NCI-H2196 (cell line): ENCODE results near the gene TRAK1.

ENCODE experiments used
- DNase-seq: peaks from one replicate; lab custom pipeline; 2025; ENCODE audit not compliant: unreplicated experiment; lab: John Stamatoyannopoulos, UW

The TRAK1 gene

GRCh38 chr3:42066516-42067181 is 24.5 kb upstream of the TRAK1 start:
- no peak for DNase-seq

- no peak for DNase-seq
Observed at GRCh38 chr3:42067326-42067725, 23.8 kb upstream of the TRAK1 start.

GRCh38 chr3:42068303-42069088 is 22.7 kb upstream of the TRAK1 start:
- DNase-seq, result no peak

- DNase-seq, result no peak
Observed at GRCh38 chr3:42070089-42070488, 21.1 kb upstream of the TRAK1 start.

- DNase-seq, result no peak
Observed at GRCh38 chr3:42070524-42070923, 20.6 kb upstream of the TRAK1 start.

GRCh38 chr3:42071904-42072812 is 19.0 kb upstream of the TRAK1 start:
- DNase-seq, result peak; percentile 73

GRCh38 chr3:42072831-42073301 is 18.3 kb upstream of the TRAK1 start:
- DNase-seq, result no peak

- DNase-seq, result no peak
Observed at GRCh38 chr3:42077785-42078184, 13.4 kb upstream of the TRAK1 start.

- DNase-seq, result no peak
Observed at GRCh38 chr3:42078677-42079076, 12.5 kb upstream of the TRAK1 start.

- DNase-seq, result no peak
Observed at GRCh38 chr3:42079701-42080452, 11.3 kb upstream of the TRAK1 start.

- DNase-seq, result no peak
Observed at GRCh38 chr3:42080453-42080872, 10.7 kb upstream of the TRAK1 start.

GRCh38 chr3:42081838-42082473 is 9.2 kb upstream of the TRAK1 start:
- no peak for DNase-seq

- DNase-seq, result no peak
Observed at GRCh38 chr3:42084586-42084985, 6.6 kb upstream of the TRAK1 start.

GRCh38 chr3:42085641-42086376 is 5.3 kb upstream of the TRAK1 start:
- DNase-seq, result no peak

- no peak for DNase-seq
Observed at GRCh38 chr3:42088803-42089530, 2.2 kb upstream of the TRAK1 start.

GRCh38 chr3:42092006-42092405 is 849 bp downstream of the TRAK1 start:
- no peak for DNase-seq

- DNase-seq, result no peak
Observed at GRCh38 chr3:42094128-42094527, 3.0 kb downstream of the TRAK1 start.

GRCh38 chr3:42094691-42095391 is 3.7 kb downstream of the TRAK1 start:
- no peak for DNase-seq
